GM23338 (cell line): ENCODE data around the gene USP6NL. TPM values are rescaled to one million over a fixed set of nuclear protein-coding genes. Genes with fewer than 3 reads are reported as not detected.
A peak's percentile ranks its signal among the peaks of the same experiment; 100 is the strongest.

ENCODE experiments used
- ATAC-seq: fragments of 200-7000 bp; cut with Tn5 transposase; 3 replicates; pipeline ENCODE4 v1.9.1; 2020
- DNase-seq: peaks from one replicate; pipeline ENCODE4 v3.0.0-alpha.2; 2015; ENCODE audit warnings: low spot score
- H2AFZ ChIP-seq: fragments of 200-600 bp; sonication (generic); 2 replicates; pipeline ENCODE4 v1.8.0; 2016; ENCODE audit warnings: antibody characterized with exemption, mild to moderate bottlenecking, moderate library complexity
- H3F3A ChIP-seq: fragments of 200-600 bp; sonication (generic); replicated peaks from 2 replicates; pipeline ENCODE4 v1.8.0; 2017; ENCODE audit warnings: antibody characterized with exemption, mixed run types, low read depth
- H3K27ac ChIP-seq: fragments of 200-600 bp; sonication (generic); 2 replicates; pipeline ENCODE4 v1.6.1; 2016; ENCODE audit warnings: low read depth
- H3K27me3 ChIP-seq: fragments of 200-600 bp; sonication (generic); 2 replicates; pipeline ENCODE4 v1.8.0; 2016; ENCODE audit warnings: mild to moderate bottlenecking, mixed run types, moderate library complexity; ENCODE audit not compliant: insufficient read depth
- H3K36me3 ChIP-seq: fragments of 200-600 bp; sonication (generic); 2 replicates; pipeline ENCODE4 v1.8.0; 2016; ENCODE audit warnings: mild to moderate bottlenecking; ENCODE audit not compliant: insufficient read depth
- H3K4me1 ChIP-seq: fragments of 200-600 bp; sonication (generic); 2 replicates; pipeline ENCODE4 v1.8.0; 2016; ENCODE audit warnings: mild to moderate bottlenecking, moderate library complexity; ENCODE audit not compliant: insufficient read depth
- H3K4me2 ChIP-seq: fragments of 200-600 bp; sonication (generic); 2 replicates; pipeline ENCODE4 v1.7.1; 2017; ENCODE audit warnings: mixed run types
- H3K4me3 ChIP-seq: fragments of 200-600 bp; sonication (generic); 2 replicates; pipeline ENCODE4 v1.6.1; 2016; ENCODE audit warnings: mixed run types
- H3K79me2 ChIP-seq: fragments of 200-600 bp; sonication (generic); replicated peaks from 2 replicates; pipeline ENCODE4 v1.8.0; 2017; ENCODE audit warnings: mild to moderate bottlenecking; ENCODE audit not compliant: insufficient read depth
- H3K9me2 ChIP-seq: fragments of 200-600 bp; sonication (generic); 2 replicates; pipeline ENCODE4 v1.8.0; 2017; ENCODE audit not compliant: insufficient read depth
- H4K20me1 ChIP-seq: fragments of 200-600 bp; sonication (generic); replicated peaks from 2 replicates; pipeline ENCODE4 v1.8.0; 2017; ENCODE audit warnings: mild to moderate bottlenecking; ENCODE audit not compliant: insufficient read depth
- H3K27ac Mint-ChIP-seq: 2 replicates; pipeline ENCODE4 v1.8.0; 2020; ENCODE audit warnings: inconsistent platforms, mild to moderate bottlenecking, moderate library complexity, mixed read lengths
- H3K27me3 Mint-ChIP-seq: 3 replicates; pipeline ENCODE4 v1.8.0; 2022; ENCODE audit warnings: low read depth, mild to moderate bottlenecking, moderate library complexity, mixed read lengths, inconsistent platforms; ENCODE audit not compliant: insufficient read depth, poor library complexity
- H3K36me3 Mint-ChIP-seq: 3 replicates; pipeline ENCODE4 v1.8.0; 2021; ENCODE audit warnings: low read depth, mild to moderate bottlenecking, inconsistent platforms, moderate library complexity, mixed read lengths
- H3K4me1 Mint-ChIP-seq: 3 replicates; pipeline ENCODE4 v1.8.0; 2020; ENCODE audit warnings: mild to moderate bottlenecking, inconsistent platforms, mixed read lengths
- H3K4me3 Mint-ChIP-seq: 3 replicates; pipeline ENCODE4 v1.8.0; 2021; ENCODE audit warnings: moderate library complexity, mild to moderate bottlenecking, inconsistent platforms, mixed read lengths
- H3K9me3 Mint-ChIP-seq: 3 replicates; pipeline ENCODE4 v1.8.0; 2020; ENCODE audit warnings: moderate library complexity, mild to moderate bottlenecking, inconsistent platforms, mixed read lengths
- EZH2 ChIP-seq: fragments of 200-600 bp; sonication (generic); IDR thresholded peaks from one replicate; pipeline ENCODE4 v1.8.0; 2017; ENCODE audit warnings: antibody characterized with exemption, mild to moderate bottlenecking, low read depth; ENCODE audit not compliant: unreplicated experiment
- EZH2phosphoT487 ChIP-seq: fragments of 200-600 bp; sonication (generic); IDR thresholded peaks from one replicate; pipeline ENCODE4 v1.8.1; 2018; ENCODE audit warnings: antibody characterized with exemption; ENCODE audit not compliant: unreplicated experiment
- NANOG ChIP-seq: IDR thresholded peaks from 2 replicates; pipeline ENCODE4 v1.6.1; 2016; ENCODE audit warnings: antibody characterized with exemption, borderline replicate concordance
- POLR2AphosphoS5 ChIP-seq: IDR thresholded peaks from 2 replicates; pipeline ENCODE4 v1.6.1; 2016; ENCODE audit warnings: antibody characterized with exemption, low read depth
- REST ChIP-seq: IDR thresholded peaks from one replicate; pipeline ENCODE4 v1.6.1; 2018; ENCODE audit warnings: antibody characterized with exemption; ENCODE audit not compliant: unreplicated experiment
- ZNF331 ChIP-seq: fragments of 250-450 bp; sonication (Bioruptor Pico); IDR thresholded peaks from 2 replicates; pipeline ENCODE4 v1.5.0; 2020; ENCODE audit warnings: low read depth, mild to moderate bottlenecking, moderate library complexity
- long read RNA-seq: library from polyadenylated mRNA; unstranded; transcript quantifications from one replicate; pipeline ENCODE4 v2.0.0, GENCODE V29; 2020; ENCODE audit not compliant: unreplicated experiment
- polyA plus RNA-seq: library from polyadenylated mRNA; unstranded; fragments of >200 nt; fragmentation: Nextera tagmentation; extraction: Ambion mirVana; gene quantifications from 2 replicates; pipeline ENCODE4 v1.2.1, GENCODE V29; 2016
- total RNA-seq: library from RNA; depleted of rRNA; stranded (reverse); fragments of >200 nt; shearing (Covaris generic); gene quantifications from 2 replicates; pipeline ENCODE4 v1.2.3, GENCODE V29; 2014; rRNA removed
- TF ChIP-seq, protein P1 (sequence below): IDR thresholded peaks from 2 replicates; pipeline ENCODE4 v1.6.1; 2016; ENCODE audit warnings: antibody characterized with exemption
- TF ChIP-seq, protein P2 (sequence below), 2 experiments: fragments of 200-600 bp in 1 of 2; sonication (generic) in 1 of 2; conservative IDR thresholded peaks; 2 replicates each; pipeline versions ENCODE4 v1.5.1 to v1.6.1; 2016 to 2017; ENCODE audit warnings: antibody characterized with exemption in 2 of 2, low read depth in 2 of 2, mild to moderate bottlenecking in 2 of 2, moderate library complexity in 1 of 2

USP6NL gene
- total RNA-seq (23.0 and 29.7 TPM in 2 replicates), polyA plus RNA-seq (6.8 and 8.1 TPM in 2 replicates)
- long read RNA-seq, full-length matches to known transcripts = 3 of 3 reads
- long read RNA-seq, partial matches to known transcripts = 0 of 3 reads
- long read RNA-seq, other reads (novel, unspliced or antisense) = 0 of 3 reads

DNA sequence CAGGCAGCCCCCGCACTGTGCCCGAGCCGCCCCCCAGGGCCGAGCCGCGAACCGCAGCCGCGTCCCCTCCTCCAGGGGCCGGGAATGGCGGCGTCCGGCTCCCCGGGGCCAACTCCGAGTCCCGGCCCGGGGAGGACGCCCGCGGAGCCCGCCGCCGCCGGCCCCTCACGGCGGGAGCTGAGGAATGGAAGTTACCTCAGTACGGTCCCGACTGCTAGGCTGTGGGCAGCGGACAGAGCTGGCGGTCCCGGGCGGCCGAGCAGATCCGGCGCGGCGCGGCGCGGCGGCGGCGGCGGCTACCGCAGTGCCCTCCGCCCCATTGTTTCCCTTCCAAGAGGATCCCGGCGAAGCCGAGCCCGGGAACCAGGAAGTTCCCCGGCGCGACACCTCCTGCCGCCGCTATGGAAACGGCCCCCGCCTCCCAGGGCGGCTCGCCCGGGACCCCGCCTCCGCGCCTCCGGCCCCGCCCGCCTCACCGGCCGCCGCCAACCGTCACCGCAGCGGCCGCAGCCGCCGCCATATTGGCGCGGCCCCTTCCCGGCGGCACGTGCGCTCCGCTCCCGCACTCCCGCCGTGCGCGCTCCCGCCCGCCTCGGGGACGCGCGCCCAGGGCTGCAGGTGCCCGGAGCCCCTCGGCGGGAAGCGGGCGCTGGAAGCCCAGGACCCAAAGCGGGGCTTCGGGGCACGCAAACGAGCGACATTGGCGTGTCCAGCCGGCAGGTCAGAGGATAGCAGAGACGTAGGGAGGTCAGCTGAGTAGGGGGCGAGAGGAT lies at the start of gene USP6NL:
Gene USP6NL, minus strand, starts transcription at position 403 of the 773 bp plus-strand sequence. CDS start 14,016 bp downstream, outside the sequence.
- Histone ChIP-seq H3K9me2 (no peaks in the 10 kb centered on the region), H3K27me3 (0 out of 2 replicates have a peak, but pooled peaks cover 6% of the 10 kb centered on the region), H3K79me2 (peaks cover 44% of the 10 kb centered on the region), H3K36me3 (no peaks in the 10 kb centered on the region), H3K27ac (peak within 1 kb of the TSS; percentile 81), H3K4me3 (peak within 1 kb of the TSS; percentile 78), H3F3A (0 out of 2 replicates have a peak, but pooled peaks cover 3% of the 10 kb centered on the region), H3K4me1 (peaks cover 25% of the 10 kb centered on the region), H4K20me1 (peaks cover 16% of the 10 kb centered on the region), H3K4me2 (peak within 1 kb of the TSS; percentile 81), H2AFZ (peak within 1 kb of the TSS; percentile 96; the same call in 1 of the 2 replicates)
- Mint-ChIP-seq H3K27me3 (no peaks in the 10 kb centered on the region), H3K4me1 (peaks cover 26% of the 10 kb centered on the region), H3K36me3 (no peaks in the 10 kb centered on the region; the same call in 2 of the 3 replicates), H3K4me3 (peak within 1 kb of the TSS; percentile 97), H3K27ac (peak within 1 kb of the TSS; percentile 97), H3K9me3 (no peaks in the 10 kb centered on the region)
- DNase-seq (peak; percentile 88), ATAC-seq (peak; percentile 85)
- TF ChIP-seq, protein P1, sequence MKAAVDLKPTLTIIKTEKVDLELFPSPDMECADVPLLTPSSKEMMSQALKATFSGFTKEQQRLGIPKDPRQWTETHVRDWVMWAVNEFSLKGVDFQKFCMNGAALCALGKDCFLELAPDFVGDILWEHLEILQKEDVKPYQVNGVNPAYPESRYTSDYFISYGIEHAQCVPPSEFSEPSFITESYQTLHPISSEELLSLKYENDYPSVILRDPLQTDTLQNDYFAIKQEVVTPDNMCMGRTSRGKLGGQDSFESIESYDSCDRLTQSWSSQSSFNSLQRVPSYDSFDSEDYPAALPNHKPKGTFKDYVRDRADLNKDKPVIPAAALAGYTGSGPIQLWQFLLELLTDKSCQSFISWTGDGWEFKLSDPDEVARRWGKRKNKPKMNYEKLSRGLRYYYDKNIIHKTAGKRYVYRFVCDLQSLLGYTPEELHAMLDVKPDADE = no peak
- peak; percentile 41; the same call in 1 of the 2 replicates for TF ChIP-seq POLR2AphosphoS5

DNA sequence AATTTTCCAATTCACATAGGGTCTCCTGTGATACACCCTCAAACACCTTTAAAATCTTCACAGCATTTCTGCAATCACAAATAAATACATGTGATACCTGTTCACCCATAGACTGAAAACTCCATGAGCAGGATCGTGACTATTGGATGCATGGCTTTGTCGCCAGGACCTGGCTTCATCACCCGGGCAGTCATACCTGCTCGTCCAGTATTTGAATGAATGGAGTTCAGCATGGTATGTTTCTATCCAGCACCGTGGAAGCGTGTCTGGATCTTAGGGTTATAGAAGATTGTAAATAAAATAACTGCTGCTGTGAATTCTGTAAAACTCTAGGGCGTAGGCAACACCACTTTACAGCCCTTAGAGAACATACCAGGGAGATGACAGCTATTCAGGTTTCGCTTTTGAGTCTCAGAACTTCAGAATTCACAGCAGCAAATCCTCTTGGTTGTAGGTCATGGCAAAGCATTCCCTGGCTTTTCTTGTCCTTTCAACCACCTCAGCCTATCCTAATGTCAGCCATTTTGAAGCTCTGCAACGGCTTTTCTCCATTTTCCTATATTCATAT lies 47.4 kb upstream of the USP6NL start:
- Mint-ChIP-seq H3K36me3 (no peaks in the 10 kb centered on the region), H3K27ac (no peak overlapping the region), H3K4me1 (no peaks in the 10 kb centered on the region; the same call in 2 of the 3 replicates), H3K27me3 (peaks cover 3% of the 10 kb centered on the region), H3K9me3 (no peaks in the 10 kb centered on the region), H3K4me3 (no peak overlapping the region)
- Histone ChIP-seq H3K4me1 (no peaks in the 10 kb centered on the region), H3K27ac (no peak overlapping the region), H3K4me3 (no peak overlapping the region), H3K27me3 (no peaks in the 10 kb centered on the region), H2AFZ (no peak overlapping the region), H3K79me2 (no peaks in the 10 kb centered on the region), H3K4me2 (no peak overlapping the region), H3K9me2 (no peaks in the 10 kb centered on the region), H4K20me1 (no peaks in the 10 kb centered on the region), H3K36me3 (no peaks in the 10 kb centered on the region), H3F3A (no peaks in the 10 kb centered on the region)
- ATAC-seq (no peak), DNase-seq (no peak)
- TF ChIP-seq EZH2phosphoT487 = no peak
- TF ChIP-seq, protein P2, sequence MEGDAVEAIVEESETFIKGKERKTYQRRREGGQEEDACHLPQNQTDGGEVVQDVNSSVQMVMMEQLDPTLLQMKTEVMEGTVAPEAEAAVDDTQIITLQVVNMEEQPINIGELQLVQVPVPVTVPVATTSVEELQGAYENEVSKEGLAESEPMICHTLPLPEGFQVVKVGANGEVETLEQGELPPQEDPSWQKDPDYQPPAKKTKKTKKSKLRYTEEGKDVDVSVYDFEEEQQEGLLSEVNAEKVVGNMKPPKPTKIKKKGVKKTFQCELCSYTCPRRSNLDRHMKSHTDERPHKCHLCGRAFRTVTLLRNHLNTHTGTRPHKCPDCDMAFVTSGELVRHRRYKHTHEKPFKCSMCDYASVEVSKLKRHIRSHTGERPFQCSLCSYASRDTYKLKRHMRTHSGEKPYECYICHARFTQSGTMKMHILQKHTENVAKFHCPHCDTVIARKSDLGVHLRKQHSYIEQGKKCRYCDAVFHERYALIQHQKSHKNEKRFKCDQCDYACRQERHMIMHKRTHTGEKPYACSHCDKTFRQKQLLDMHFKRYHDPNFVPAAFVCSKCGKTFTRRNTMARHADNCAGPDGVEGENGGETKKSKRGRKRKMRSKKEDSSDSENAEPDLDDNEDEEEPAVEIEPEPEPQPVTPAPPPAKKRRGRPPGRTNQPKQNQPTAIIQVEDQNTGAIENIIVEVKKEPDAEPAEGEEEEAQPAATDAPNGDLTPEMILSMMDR (conservative IDR thresholded peaks at IDR 0.05; ENCODE audit: low read depth in 2 of 2) = no peak
- TF ChIP-seq ZNF331 (CRISPR knock-in tag) = no peak
- no peak for TF ChIP-seq REST
- TF ChIP-seq NANOG = no peak
- TF ChIP-seq EZH2 = no peak
